Fibroblast of villous mesenchyme (primary cell): Measurements from ENCODE around the gene MTMR3. TPM values are rescaled to one million over a fixed set of nuclear protein-coding genes. Genes with fewer than 3 reads are reported as not detected.

Experiments used
- DNase-seq: peaks from one replicate; pipeline ENCODE4 v3.0.0-alpha.2; 2010; ENCODE audit warnings: low read depth
- H3K4me3 ChIP-seq: 2 replicates; pipeline ENCODE4 v1.5.1; 2011; ENCODE audit warnings: low read depth, mild to moderate bottlenecking, low read length
- CTCF ChIP-seq: IDR thresholded peaks from 2 replicates; pipeline ENCODE4 v1.5.1; 2012; ENCODE audit warnings: low read depth, mild to moderate bottlenecking, low read length; ENCODE audit not compliant: insufficient read depth
- total RNA-seq: library from RNA; depleted of rRNA; stranded (reverse); fragments of >200 nt; gene quantifications from 2 replicates; pipeline ENCODE4 v1.2.3, GENCODE V29; 2012

The MTMR3 gene
- total RNA-seq, 1 donor = 51.4 TPM

- no peak for DNase-seq
- H3K4me3 ChIP-seq = no peak overlapping the region
- TF ChIP-seq CTCF = no peak
Observed at GRCh38 chr22:29983296-29983917, 100.4 kb downstream of the MTMR3 start.

GRCh38 chr22:29985912-29986311, 102.9 kb downstream of the MTMR3 start:
- H3K4me3 ChIP-seq = no peak overlapping the region
- no peak for DNase-seq
- no peak for TF ChIP-seq CTCF

- no peak overlapping the region for H3K4me3 ChIP-seq
- DNase-seq = no peak
- no peak for TF ChIP-seq CTCF
Observed at GRCh38 chr22:29987137-29987536, 104.2 kb downstream of the MTMR3 start.

- no peak for TF ChIP-seq CTCF
- peak; percentile 31 for DNase-seq
- no peak overlapping the region for H3K4me3 ChIP-seq
Observed at GRCh38 chr22:29988719-29989118, 105.7 kb downstream of the MTMR3 start.

GRCh38 chr22:29989446-29989845, 106.5 kb downstream of the MTMR3 start:
- no peak for DNase-seq
- H3K4me3 ChIP-seq = no peak overlapping the region
- no peak for TF ChIP-seq CTCF

- no peak for TF ChIP-seq CTCF
- no peak overlapping the region for H3K4me3 ChIP-seq
- peak; percentile 32 for DNase-seq
Observed at GRCh38 chr22:29992341-29993275, 109.6 kb downstream of the MTMR3 start.
